Heart left ventricle (tissue), 13 donors: Measurements from ENCODE around the gene AHDC1.

Experiments used
- CTCF ChIP-seq, 12 donors: fragments of 200-600 bp; sonication (generic) in 4 of 12; IDR thresholded peaks; one replicate each; pipeline versions ENCODE4 v1.5.0 to v1.8.0; 2018 to 2022; ENCODE audit warnings: antibody characterized with exemption in 12 of 12, mild to moderate bottlenecking in 5 of 12
- POLR2A ChIP-seq, 2 donors: fragments of 450-650 bp; IDR thresholded peaks; one replicate each; pipeline ENCODE4 v1.6.1; 2017; ENCODE audit warnings: antibody characterized with exemption in 2 of 2, mild to moderate bottlenecking in 2 of 2, moderate library complexity in 2 of 2
- donor health status: ischemic (EF 13 %, LVEDD 7.1; RV severe dilation, severe dysfunction).
- donor health status: DM: no; HTN: yes; CAD: no.
- donor health status: DM: no; HTN: no; CAD: no.
- donor health status: ischemic (EF 25% LVEDD 6.9; RV normal size, moderate dysfunction).
- donor health status: ischemic (EF 25% LVEDD 5.7; RV mildly dilated, moderate dysfunction).
- donor health status: ischemic (EF 35%, LVEDD 5.7; RV mildly dilated, moderate dysfunction).
- donor health status: nonischemic (EF 11% LVEDD 7.7; RV severe dilation, severe dysfunction).
- donor health status: DM: yes; HTN: yes; CAD: no.
- donor health status: PGD.
- donor health status: ischemic (EF 29% LVEDD 5.4; RV normal size, mild dysfunction).
- donor health status: nonischemic (EF 23%, LVEDD 6.1; RV moderate dilation, normal function).

GRCh38 chr1:27623327-27624212 is 19.6 kb upstream of the AHDC1 start:
- TF ChIP-seq CTCF (IDR thresholded peaks at IDR 0.05): no peak
- no peak for TF ChIP-seq POLR2A (IDR thresholded peaks at IDR 0.05)
